Glutamatergic neuron (in vitro differentiated cells): ENCODE measurements around the gene GRXCR2. TPM values are rescaled to one million over a fixed set of nuclear protein-coding genes. Genes with fewer than 3 reads are reported as not detected.
A peak's percentile ranks its signal among the peaks of the same experiment; 100 is the strongest.
"Not testable (repeated sequence)": the region's sequence is repeated elsewhere in the genome, so short reads cannot be mapped to it uniquely, and the experiment has no call there.

ENCODE experiments used
- DNase-seq: peaks from one replicate; pipeline ENCODE4 v3.0.0; 2022
- H3K27ac Mint-ChIP-seq: one replicate; pipeline ENCODE4 v1.8.0; 2020; ENCODE audit warnings: mild to moderate bottlenecking, mixed read lengths, inconsistent platforms; ENCODE audit not compliant: unreplicated experiment
- H3K27me3 Mint-ChIP-seq: one replicate; pipeline ENCODE4 v1.8.0; 2020; ENCODE audit warnings: mild to moderate bottlenecking, moderate library complexity, mixed read lengths, inconsistent platforms; ENCODE audit not compliant: unreplicated experiment
- H3K36me3 Mint-ChIP-seq: one replicate; pipeline ENCODE4 v1.8.0; 2020; ENCODE audit warnings: mild to moderate bottlenecking, mixed read lengths, inconsistent platforms; ENCODE audit not compliant: unreplicated experiment
- H3K4me1 Mint-ChIP-seq: one replicate; pipeline ENCODE4 v1.8.0; 2020; ENCODE audit warnings: mild to moderate bottlenecking, low read depth, mixed read lengths, inconsistent platforms; ENCODE audit not compliant: unreplicated experiment
- H3K4me3 Mint-ChIP-seq: one replicate; pipeline ENCODE4 v1.8.0; 2020; ENCODE audit warnings: mild to moderate bottlenecking, mixed read lengths, inconsistent platforms; ENCODE audit not compliant: unreplicated experiment
- H3K9me3 Mint-ChIP-seq: one replicate; pipeline ENCODE4 v1.8.0; 2020; ENCODE audit warnings: mild to moderate bottlenecking, moderate library complexity, mixed read lengths, inconsistent platforms; ENCODE audit not compliant: unreplicated experiment
- total RNA-seq: library from RNA; stranded (reverse); fragmentation: NEBNext Ultra II Directional; extraction: Animal tissue kit (Norgen Biotek cat#: 25700); gene quantifications from one replicate; pipeline ENCODE4 v1.2.1, GENCODE V29; 2021; ENCODE audit not compliant: unreplicated experiment
- TF ChIP-seq, protein P1 (sequence below): fragments of 200-600 bp; sonication (generic); IDR thresholded peaks from one replicate; pipeline ENCODE4 v1.5.0; 2021; ENCODE audit not compliant: partially characterized antibody, unreplicated experiment

Gene GRXCR2
- total RNA-seq, 1 donor from 2014 or later, result not detected

GRCh38 chr5:145867806-145868205 lies 5.0 kb downstream of the GRXCR2 start:
- Mint-ChIP-seq H3K36me3 (peaks cover 5% of the 10 kb centered on the region), H3K27me3 (no peaks in the 10 kb centered on the region), H3K4me3 (no peak overlapping the region), H3K27ac (no peak overlapping the region), H3K9me3 (no peaks in the 10 kb centered on the region), H3K4me1 (no peaks in the 10 kb centered on the region)
- TF ChIP-seq, protein P1, sequence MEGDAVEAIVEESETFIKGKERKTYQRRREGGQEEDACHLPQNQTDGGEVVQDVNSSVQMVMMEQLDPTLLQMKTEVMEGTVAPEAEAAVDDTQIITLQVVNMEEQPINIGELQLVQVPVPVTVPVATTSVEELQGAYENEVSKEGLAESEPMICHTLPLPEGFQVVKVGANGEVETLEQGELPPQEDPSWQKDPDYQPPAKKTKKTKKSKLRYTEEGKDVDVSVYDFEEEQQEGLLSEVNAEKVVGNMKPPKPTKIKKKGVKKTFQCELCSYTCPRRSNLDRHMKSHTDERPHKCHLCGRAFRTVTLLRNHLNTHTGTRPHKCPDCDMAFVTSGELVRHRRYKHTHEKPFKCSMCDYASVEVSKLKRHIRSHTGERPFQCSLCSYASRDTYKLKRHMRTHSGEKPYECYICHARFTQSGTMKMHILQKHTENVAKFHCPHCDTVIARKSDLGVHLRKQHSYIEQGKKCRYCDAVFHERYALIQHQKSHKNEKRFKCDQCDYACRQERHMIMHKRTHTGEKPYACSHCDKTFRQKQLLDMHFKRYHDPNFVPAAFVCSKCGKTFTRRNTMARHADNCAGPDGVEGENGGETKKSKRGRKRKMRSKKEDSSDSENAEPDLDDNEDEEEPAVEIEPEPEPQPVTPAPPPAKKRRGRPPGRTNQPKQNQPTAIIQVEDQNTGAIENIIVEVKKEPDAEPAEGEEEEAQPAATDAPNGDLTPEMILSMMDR, result no peak
- DNase-seq, result no peak

GRCh38 chr5:145864432-145864831 lies 8.4 kb downstream of the GRXCR2 start:
- H3K4me3 Mint-ChIP-seq, H3K27ac Mint-ChIP-seq, H3K36me3 Mint-ChIP-seq, DNase-seq, H3K27me3 Mint-ChIP-seq, H3K9me3 Mint-ChIP-seq, H3K4me1 Mint-ChIP-seq: not testable (repeated sequence)

DNA sequence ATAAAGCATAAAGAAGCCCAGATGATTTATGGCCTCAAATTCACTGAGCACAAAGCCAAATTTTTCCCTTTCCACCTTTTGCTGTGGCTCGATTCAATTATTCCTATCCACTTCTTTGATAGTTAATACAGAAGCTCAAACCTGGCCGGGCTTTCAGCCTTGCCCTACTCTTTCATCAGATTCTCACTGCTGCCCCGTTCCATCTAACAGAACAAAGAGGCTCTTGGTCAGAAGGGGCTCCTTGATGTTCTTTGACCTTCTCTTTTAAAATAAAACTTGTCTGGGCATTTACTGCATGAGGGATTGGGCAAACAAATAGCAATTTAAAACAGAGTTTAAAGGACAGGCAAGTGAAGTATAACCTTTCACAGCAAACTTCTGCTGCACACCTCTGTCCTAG lies 9.8 kb downstream of the GRXCR2 start:
- Mint-ChIP-seq H3K27me3 (no peaks in the 10 kb centered on the region), H3K27ac (no peak overlapping the region), H3K4me3 (no peak overlapping the region), H3K9me3 (no peaks in the 10 kb centered on the region), H3K36me3 (peaks cover 5% of the 10 kb centered on the region), H3K4me1 (no peaks in the 10 kb centered on the region)
- TF ChIP-seq, protein P1, result no peak
- DNase-seq, result no peak

GRCh38 chr5:145859897-145860296 lies 12.9 kb downstream of the GRXCR2 start:
- H3K9me3 Mint-ChIP-seq, result no peaks in the 10 kb centered on the region
- H3K27ac Mint-ChIP-seq, result no peak overlapping the region
- H3K4me1 Mint-ChIP-seq, result no peaks in the 10 kb centered on the region
- H3K36me3 Mint-ChIP-seq, result peaks cover 5% of the 10 kb centered on the region
- H3K4me3 Mint-ChIP-seq, result no peak overlapping the region
- no peaks in the 10 kb centered on the region for H3K27me3 Mint-ChIP-seq
- DNase-seq, result no peak
- TF ChIP-seq, protein P1, result peak; percentile 47

DNA sequence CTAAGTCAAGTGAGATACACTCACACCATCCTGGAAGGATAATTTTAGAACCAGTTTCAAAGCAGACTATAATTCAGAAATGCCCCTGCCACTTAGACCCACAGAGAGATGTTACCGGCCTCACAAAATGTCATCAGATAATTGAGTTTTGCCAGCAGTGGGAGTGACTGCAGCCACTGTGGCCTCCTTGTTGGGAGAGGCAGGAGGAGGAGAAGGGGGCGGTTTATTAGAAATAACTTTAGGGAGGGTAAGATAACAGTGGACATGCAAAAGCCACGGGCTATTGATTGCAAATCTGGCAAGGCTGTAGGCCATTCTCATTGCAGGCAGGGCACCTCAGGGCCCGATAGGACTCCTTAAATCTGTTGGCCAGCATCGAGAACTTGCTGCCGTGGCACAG lies 13.4 kb downstream of the GRXCR2 start:
- H3K27ac Mint-ChIP-seq, result no peak overlapping the region
- H3K4me1 Mint-ChIP-seq, result no peaks in the 10 kb centered on the region
- H3K36me3 Mint-ChIP-seq, result peaks cover 2% of the 10 kb centered on the region
- no peak for DNase-seq
- no peaks in the 10 kb centered on the region for H3K9me3 Mint-ChIP-seq
- H3K27me3 Mint-ChIP-seq, result no peaks in the 10 kb centered on the region
- TF ChIP-seq, protein P1, result no peak
- H3K4me3 Mint-ChIP-seq, result no peak overlapping the region

GRCh38 chr5:145858959-145859358 lies 13.9 kb downstream of the GRXCR2 start:
- no peaks in the 10 kb centered on the region for H3K36me3 Mint-ChIP-seq
- TF ChIP-seq, protein P1, result no peak
- H3K27ac Mint-ChIP-seq, result no peak overlapping the region
- H3K27me3 Mint-ChIP-seq, result no peaks in the 10 kb centered on the region
- no peaks in the 10 kb centered on the region for H3K4me1 Mint-ChIP-seq
- DNase-seq, result no peak
- H3K9me3 Mint-ChIP-seq, result no peaks in the 10 kb centered on the region
- H3K4me3 Mint-ChIP-seq, result no peak overlapping the region
